Activated CD8-positive, alpha-beta memory T cell treated with anti-CD3 and anti-CD28 coated beads for 1 hour (primary cell): ENCODE data around the gene AOC3.
"Not testable (repeated sequence)": the region's sequence is repeated elsewhere in the genome, so short reads cannot be mapped to it uniquely, and the experiment has no call there.

Experiments used
- DNase-seq, 2 donors: peaks; one replicate each; pipeline ENCODE4 v3.0.0-alpha.2; 2020; ENCODE audit warnings: low read depth in 1 of 2; ENCODE audit errors: extremely low read depth in 1 of 2

Gene AOC3

DNA sequence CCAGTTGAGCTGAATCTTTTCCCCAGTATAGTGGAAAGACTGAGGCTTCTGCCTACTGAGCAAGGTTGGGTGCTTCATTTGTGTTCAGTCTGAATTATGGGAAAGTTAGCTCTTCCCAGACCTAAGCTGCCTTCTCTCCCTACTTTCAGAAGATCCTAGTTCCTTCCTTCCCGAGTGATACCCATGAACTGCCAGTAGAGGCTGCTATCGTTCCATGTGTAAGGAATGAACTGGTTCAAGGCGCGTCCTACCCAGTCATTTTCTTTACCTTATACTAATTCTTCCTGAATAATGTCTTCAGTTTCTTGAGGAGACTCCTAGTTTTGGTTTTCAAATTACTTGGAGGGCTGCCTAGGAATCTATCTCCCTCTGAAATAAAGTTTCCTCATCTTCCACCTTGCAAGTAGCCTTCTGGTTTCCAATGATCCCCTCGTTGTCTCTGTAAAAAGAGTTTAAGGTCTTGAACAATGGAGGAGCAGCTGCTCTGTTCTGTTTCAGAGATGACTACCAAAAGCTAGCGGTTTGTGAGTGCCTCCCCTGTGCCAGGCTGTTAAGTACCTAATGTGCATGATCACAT lies 7.6 kb upstream of the AOC3 start:
- DNase-seq = no peak

GRCh38 chr17:42844271-42844670 lies 6.7 kb upstream of the AOC3 start, which contains the start of gene AOC2:
Gene AOC2, plus strand, starts transcription at chr17:42844580. Its CDS starts 47 bp downstream, at chr17:42844627.
- DNase-seq = no peak

- DNase-seq = no peak
These were observed 6.0 kb upstream of the AOC3 start for GRCh38 chr17:42844761-42845555.

DNA sequence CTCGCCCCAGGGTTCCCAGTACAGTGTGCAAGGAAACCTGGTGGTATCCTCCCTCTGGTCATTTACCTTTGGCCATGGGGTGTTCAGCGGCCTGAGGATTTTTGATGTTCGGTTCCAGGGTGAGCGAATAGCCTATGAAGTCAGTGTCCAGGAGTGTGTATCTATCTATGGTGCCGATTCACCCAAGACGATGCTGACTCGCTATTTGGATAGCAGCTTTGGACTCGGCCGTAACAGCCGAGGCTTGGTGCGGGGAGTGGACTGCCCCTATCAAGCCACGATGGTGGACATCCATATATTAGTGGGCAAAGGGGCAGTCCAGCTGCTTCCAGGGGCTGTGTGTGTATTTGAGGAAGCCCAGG lies 5.5 kb upstream of the AOC3 start:
- no peak for DNase-seq

GRCh38 chr17:42845918-42846593 lies 4.9 kb upstream of the AOC3 start:
- no peak for DNase-seq

DNA sequence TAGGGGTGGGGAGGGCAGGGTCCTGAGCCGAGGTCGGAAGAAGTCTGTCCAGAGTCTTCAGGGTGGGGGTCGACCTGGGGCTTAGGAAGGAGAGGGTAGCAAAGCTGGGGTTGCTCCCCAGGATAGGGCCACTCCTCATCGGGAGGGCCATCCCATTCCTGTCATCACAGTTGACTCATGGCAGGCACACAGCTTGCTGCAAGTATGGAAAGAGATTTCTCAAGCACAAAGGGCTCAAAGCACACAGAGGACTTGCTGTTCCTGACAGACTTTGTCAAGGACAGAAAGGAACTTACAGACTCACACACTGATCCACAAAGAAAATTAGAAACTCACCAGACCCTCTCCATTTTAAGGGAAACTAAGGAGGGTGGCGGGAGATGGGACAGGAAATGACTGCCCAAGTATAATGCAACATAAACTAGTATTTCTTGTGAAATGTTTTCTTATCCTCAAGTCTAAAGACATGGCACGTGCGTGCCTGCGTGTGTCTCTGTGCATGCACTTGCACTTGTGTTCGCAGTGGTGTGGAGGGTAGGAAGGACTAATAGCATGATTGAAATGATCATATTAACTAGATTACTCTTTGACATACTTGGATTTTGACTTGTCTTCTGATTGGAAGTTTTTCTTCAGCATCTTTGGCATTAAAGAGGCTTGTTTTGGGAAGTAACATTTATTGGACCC lies 4.3 kb upstream of the AOC3 start:
- no peak for DNase-seq

DNA sequence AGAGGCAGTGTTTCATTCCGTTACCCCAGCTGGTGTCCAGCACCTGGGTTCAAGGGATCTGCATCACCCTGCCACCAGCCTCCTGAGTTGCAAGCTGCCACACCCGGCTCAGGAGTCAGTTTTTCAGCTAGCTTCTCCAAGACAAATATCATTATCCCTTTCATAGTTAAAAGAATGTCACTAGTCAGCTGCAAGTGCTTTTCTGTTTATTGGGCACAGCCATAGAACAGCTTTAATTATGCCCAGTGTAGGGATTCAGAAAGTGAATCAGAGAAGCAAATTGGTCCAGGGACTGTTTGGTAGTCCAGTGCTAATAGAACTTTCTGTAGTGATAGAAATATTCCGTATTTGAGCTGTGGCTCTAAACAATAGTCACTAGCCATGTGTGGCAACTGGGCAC lies 2.9 kb upstream of the AOC3 start:
- no peak for DNase-seq

GRCh38 chr17:42849031-42849430 lies 2.0 kb upstream of the AOC3 start:
- no peak for DNase-seq

- no peak for DNase-seq
These were observed 1.4 kb upstream of the AOC3 start for GRCh38 chr17:42849451-42850181.

DNA sequence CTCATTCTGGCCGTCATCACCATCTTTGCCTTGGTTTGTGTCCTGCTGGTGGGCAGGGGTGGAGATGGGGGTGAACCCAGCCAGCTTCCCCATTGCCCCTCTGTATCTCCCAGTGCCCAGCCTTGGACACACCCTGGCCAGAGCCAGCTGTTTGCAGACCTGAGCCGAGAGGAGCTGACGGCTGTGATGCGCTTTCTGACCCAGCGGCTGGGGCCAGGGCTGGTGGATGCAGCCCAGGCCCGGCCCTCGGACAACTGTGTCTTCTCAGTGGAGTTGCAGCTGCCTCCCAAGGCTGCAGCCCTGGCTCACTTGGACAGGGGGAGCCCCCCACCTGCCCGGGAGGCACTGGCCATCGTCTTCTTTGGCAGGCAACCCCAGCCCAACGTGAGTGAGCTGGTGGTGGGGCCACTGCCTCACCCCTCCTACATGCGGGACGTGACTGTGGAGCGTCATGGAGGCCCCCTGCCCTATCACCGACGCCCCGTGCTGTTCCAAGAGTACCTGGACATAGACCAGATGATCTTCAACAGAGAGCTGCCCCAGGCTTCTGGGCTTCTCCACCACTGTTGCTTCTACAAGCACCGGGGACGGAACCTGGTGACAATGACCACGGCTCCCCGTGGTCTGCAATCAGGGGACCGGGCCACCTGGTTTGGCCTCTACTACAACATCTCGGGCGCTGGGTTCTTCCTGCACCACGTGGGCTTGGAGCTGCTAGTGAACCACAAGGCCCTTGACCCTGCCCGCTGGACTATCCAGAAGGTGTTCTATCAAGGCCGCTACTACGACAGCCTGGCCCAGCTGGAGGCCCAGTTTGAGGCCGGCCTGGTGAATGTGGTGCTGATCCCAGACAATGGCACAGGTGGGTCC lies 607 bp downstream of the AOC3 start:
- DNase-seq = not testable (repeated sequence)

- DNase-seq = no peak
These were observed 1.4 kb downstream of the AOC3 start for GRCh38 chr17:42852351-42852750.

DNA sequence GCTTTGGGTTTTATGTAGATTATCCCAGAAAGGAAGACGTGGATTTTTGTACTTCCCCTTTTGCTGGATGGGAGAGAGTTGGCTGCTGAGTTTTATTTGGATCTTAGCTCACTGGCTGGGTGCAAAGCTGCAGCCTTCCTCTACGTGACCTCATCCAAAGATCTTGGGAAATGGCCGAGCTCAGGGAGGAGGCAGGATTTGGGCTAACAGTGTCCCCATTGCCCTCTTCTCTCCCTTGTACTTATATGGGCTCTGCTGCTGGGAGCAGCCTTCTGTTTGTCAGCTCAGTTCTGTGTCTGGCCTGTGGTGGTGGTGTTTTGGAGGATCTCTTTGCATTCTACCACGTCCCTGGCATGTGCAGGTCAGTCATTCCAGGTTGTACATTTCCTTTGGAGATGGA lies 2.0 kb downstream of the AOC3 start:
- DNase-seq = no peak

GRCh38 chr17:42853597-42853967 lies 2.6 kb downstream of the AOC3 start:
- no peak for DNase-seq

GRCh38 chr17:42853968-42854790 lies 3.2 kb downstream of the AOC3 start:
- no peak for DNase-seq

- no peak for DNase-seq
These were observed 4.1 kb downstream of the AOC3 start for GRCh38 chr17:42855048-42855596.

DNA sequence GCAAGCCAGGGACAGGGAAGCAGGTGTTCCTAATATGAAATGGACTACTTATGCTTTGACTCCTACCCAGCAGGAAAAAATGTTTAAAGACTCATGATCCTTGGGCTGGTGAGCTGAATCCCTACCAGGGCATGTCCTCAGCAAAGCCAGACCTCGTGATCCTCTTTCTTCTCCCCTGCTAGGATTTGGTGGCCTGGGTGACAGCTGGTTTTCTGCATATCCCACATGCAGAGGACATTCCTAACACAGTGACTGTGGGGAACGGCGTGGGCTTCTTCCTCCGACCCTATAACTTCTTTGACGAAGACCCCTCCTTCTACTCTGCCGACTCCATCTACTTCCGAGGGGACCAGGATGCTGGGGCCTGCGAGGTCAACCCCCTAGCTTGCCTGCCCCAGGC lies 5.1 kb downstream of the AOC3 start:
- DNase-seq = not testable (repeated sequence)

DNA sequence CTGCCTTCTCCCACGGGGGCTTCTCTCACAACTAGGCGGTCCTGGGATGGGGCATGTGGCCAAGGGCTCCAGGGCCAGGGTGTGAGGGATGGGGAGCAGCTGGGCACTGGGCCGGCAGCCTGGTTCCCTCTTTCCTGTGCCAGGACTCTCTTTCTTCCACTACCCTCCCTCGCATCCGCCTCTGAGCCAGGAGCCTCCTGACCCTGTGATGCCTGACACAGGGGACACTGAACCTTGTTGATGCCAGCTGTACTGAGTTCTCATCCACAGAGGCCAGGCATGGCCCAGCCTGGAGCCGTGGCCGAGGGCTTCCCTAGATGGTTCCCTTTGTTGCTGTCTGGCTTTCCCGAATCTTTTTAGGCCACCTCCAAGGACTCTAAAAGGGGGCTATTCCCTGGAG lies 5.5 kb downstream of the AOC3 start:
- DNase-seq = not testable (repeated sequence)

- DNase-seq = no peak
These were observed 6.4 kb downstream of the AOC3 start for GRCh38 chr17:42857389-42857788.

DNA sequence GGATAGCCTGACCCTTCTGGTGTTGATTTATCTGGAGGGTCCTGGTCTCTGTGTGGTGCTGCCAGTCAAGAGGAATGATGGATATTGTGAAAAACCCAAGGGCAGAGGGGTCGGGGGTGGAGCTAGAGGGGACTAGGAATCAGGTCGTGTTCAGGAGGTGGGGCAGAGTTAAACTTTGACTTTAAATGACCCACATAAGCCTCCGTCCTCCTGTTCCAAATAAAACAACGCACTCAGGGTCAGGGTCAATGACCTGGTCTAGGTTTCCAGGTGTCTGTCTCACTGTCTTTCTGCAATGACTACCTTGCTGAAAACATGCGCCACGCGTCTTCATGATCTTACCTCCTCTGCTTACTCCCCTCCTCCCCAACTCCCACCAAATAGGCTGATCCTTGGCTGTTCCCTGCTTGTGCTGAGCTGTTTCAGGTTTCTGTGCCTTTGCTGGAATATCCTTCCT lies 14.7 kb downstream of the AOC3 start:
- no peak for DNase-seq
